GM21447 (cell line): ENCODE results near the gene FYB2.

Source experiments
- ATAC-seq: cut with Tn5 transposase; IDR thresholded peaks from one replicate; pipeline ENCODE4 v1.9.1; 2021; ENCODE audit not compliant: unreplicated experiment

The FYB2 gene, protein sequence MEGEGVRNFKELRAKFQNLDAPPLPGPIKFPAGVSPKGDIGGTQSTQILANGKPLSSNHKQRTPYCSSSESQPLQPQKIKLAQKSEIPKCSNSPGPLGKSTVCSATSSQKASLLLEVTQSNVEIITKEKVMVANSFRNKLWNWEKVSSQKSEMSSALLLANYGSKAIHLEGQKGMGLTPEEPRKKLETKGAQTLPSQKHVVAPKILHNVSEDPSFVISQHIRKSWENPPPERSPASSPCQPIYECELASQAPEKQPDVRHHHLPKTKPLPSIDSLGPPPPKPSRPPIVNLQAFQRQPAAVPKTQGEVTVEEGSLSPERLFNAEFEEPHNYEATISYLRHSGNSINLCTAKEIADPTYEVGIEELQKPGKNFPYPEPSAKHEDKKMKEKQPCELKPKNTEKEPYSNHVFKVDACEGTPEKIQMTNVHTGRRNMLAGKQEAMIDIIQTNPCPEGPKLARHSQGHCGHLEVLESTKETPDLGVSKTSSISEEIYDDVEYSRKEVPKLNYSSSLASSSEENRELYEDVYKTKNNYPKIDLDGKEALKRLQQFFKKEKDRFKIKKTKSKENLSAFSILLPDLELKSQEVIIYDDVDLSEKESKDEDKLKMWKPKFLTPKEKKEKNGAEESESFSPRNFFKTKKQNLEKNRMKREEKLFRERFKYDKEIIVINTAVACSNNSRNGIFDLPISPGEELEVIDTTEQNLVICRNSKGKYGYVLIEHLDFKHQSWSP

DNA sequence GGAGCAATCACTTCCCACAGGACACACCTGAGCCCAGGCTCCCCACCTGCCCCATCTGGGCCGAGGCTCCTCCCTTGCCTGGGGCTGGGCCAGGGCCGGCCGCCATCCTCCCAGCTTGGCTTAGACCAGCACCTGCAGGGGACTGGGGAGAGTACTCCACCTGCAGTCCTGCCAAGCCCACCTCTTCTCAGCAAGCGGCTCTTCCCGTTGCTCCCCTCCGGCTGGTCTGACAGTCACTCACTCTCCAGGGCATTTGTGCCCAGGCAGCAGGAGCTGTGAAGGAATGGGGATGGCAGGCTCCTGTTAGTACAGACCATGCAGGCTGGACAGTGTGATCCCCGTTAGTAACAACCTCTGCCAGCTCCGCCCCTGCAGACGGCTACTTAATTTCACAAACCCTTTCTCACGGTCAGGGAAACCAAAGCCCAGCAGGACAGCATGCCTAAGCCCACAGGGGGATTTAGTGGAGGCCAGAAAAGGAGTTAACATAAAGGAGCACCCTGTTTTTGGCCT lies at the start of gene FYB2:
Gene FYB2, minus strand, starts transcription at position 18 of the 513 bp plus-strand sequence. CDS start 114 bp downstream, outside the sequence.
- ATAC-seq: no peak

DNA sequence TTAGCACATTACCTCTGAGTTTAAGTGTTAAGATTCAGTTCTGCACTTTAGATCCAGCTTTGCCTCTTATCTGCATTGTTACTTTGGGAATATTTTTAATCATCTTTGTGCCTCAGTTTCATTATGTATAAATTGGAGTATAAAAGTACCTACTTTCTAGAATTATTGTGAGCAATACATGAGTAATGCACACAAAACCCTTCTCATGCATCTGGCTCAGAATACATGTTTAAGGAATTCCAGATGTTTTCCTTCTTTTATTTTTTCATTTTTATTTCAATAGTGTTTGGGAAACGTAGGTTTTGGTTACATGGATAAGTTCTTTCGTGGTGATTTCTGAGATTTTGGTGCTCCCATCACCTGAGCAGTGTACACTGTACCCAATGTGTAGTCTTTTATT lies 49.6 kb upstream of the FYB2 start:
- no peak for ATAC-seq

DNA sequence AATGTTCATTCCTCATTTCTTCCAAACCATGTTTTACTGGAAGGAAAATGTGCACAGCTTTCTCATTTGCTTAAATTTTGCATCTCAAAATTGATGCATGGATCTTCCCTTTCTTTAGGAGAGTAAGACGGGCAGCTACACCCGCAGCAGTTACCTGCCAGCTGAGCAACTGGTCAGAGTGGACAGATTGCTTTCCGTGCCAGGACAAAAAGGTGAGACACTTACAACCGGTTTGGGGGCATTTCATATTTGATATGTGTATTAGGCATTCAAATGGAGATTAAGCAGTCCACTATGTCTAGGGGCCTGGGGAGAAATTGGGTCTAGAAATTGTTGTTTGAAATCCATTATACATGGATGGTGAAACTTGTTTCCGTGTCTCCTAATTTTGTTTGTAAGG lies 48.3 kb upstream of the FYB2 start:
- ATAC-seq: no peak

DNA sequence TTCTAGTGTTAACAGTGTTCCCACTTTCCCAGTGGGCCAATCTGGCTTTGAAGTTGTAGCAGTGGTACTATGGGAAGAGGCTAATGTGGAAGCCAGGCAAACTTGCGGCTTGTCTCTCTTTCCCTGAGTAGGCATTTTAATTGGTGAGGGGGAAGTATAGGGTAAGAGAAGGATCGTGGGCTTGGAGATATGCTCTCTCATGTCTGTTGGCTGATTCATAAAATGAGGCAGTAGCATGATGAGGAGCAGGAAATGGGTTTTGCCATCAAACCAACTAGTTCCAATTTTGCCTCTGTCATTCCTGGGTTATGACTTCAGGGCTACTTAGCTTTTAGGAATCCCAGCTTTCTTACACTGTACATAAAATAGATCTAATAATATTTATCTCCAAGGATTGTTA lies 47.5 kb upstream of the FYB2 start:
- ATAC-seq: no peak

DNA sequence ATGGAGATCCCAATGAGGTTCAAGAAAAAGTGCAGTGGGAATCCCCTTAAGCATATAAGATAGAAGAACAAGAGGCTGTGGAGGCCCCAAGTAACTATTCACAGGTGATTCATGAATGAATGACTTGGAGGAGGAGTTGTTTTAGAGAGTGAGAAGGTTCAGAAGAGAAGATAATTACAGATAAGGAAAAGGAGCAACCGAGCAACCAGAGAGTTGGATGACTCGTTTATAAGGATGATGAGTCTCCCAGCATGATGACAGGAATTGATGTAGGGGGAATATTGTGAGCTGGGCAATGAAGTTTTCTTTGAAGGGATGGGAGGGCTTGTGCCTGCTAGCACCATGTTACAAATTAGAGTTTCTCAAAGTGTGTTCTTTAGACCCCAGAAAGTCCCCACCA lies 45.2 kb upstream of the FYB2 start:
- ATAC-seq: no peak

DNA sequence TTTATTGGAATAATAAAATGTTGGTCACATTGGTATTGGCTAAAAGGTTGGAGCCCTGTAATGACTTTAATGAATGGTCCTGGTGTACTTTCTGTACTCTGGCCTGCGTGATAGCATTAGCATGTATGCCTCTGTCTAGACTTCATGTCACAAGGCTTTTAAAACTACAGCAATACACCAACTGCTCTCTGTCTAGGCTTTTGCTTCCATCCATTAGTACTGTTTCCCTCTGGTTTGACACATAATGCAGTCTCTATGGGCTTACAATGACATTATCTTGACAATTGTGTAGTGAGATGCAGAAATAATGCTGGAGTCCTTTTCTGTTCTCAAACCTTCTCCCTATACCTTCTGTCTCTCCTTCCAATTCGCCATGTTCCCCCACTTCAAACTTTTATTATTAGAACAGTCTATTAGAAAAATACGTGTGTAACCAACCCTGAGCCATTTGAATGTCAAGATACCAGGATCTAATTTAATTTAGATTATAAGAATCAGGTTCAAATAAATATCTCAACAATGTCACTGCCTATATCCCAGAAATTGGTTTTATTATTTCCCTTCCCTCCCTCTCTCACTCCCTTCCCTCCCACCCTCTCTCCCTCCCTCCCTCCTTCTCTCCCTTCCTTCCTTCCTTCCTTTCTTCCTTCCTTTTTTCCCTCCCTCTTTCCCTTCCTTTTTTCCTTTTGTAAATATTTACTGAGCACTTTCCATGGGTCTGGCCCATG lies 44.2 kb upstream of the FYB2 start:
- ATAC-seq: no peak

DNA sequence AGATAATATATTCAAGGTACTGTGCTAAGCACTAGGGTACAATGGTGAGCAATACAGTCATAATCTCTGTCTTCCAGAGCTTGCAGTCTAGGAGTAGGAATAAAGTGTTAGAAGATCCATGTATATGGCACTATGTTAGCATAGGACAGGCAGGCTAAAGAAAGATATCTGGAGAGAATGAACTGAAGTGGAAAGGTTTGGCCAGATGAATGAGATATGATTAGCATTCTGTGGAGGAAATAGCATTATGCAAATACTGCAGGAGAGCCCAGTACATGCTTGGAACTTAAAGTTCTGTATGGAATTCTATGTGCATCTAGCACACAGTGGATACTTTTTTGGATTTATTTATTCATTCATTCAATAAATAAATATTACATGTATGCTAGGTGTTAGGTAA lies 40.1 kb upstream of the FYB2 start:
- ATAC-seq: no peak

DNA sequence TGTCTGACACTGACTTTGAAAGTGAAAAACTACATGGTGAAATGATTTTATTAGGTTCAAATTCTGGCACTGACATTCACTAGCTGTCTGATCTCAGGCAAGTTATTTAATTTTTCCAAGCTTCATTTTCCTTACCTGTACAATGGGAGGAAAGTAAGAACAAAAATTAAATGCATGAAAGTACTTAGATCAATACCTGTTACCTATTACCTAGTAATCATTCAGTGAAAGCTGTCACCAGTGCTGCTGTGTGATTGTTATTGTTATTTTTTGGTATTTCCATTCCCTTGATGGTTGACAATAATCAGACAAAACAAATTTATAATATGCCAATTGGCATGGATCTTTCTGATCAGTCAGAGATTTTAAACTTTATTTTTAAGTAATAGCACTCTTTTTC lies 37.0 kb upstream of the FYB2 start:
- ATAC-seq: no peak

DNA sequence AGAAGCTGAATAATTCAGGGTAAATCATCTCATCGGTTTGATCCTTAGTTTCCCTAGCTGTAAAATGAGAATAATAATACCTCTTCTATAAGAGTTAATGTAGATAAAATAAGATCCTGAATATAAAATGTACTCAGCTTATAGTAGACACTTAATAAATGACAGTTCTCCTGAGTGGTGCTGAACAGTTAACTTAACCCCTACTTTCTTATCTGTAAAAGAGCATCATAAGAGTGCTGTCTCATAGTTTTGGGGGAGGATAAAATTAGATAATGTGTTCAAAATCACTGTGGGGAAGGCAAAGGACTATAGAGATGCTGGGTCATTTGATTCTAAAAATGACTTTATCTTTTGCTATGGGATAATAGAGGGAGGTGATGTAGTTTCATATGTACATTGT lies 36.0 kb upstream of the FYB2 start:
- ATAC-seq: no peak

DNA sequence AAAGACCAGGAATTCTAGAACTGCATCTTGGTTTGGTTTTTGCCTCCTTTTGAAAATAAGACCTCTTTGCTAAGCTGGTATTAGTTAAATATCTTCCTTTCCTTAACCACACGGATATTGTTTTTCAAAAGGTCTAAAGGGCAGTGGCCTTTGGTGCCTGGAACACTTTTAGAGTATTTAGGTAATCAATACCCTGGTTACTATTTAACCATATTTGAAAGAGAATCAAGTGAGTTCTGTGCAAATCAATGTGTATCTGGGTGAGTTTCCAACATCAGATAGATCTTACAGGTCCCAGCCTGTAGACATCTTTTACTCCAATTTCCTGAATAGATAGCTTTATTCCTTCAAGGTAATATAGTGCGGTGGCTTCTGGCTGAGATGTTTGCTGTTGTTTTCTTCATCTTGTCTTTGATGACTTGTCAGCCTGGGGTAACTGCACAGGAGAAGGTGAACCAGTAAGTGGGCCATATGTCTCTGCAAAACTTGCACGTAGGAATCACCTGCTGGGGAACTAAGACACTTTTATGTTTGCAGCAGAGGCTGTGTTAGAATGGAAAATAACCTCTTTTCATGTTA lies 35.4 kb upstream of the FYB2 start, which contains the start of gene C8A:
Gene C8A, plus strand, starts transcription at position 277 of the 579 bp plus-strand sequence. Its CDS starts 105 bp downstream, at position 382.
- ATAC-seq: no peak

DNA sequence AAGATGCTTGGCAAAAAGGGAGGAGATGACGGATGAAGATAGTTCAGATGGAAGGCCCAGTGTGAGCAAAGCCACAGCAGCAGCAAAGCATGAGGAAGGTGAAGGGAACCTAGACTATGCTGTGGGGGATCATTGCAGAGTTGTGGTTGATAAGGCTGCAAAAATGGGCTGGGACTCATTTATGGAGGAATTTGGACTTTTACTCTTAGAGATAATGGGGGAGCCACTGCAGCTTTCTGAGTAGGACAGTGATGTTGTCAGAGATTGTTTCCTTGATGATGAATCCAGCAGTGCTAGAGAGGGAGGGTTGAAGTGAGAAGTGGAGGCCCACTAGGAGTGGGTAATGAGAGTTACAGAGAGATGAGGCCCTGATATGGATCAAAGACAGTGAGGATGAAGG lies 33.3 kb upstream of the FYB2 start:
- ATAC-seq: no peak

DNA sequence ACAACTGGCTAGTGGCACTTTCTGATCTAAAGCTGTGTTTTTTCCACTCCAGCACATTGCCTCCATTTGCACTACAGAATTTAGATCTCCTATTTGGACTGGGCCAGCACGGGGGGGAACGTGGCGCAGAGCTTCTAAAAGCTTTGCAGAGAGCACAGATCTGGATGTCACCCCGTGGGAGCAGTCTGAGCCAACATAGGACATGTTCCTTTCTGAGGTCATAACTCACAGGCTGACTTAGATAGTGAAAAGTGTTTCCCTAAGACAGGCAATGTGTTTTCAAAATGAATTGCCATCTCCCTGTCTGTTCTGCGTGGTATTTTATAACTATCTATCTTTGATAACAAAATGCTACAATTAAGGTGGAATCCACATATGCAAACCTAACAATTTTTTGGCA lies 31.7 kb upstream of the FYB2 start:
- no peak for ATAC-seq

DNA sequence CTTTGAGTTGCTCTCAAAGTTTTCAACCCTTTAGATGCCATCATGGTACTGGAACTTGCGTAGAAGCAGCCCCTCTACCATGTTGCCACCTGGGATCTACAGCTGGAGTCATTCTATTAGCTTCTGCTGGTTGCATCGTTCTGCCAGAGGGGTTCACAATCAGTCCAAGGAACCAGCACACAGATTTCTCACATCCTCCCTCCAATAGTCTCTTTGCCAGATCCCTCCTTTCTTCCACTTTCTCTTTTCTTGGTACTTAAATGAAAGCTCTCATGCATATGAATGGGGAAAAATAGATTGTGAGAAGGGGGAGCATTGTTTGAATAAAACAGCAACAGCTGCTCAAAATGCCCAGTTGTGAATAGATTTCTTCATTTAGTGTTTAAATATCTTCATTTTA lies 31.2 kb upstream of the FYB2 start:
- ATAC-seq: no peak

DNA sequence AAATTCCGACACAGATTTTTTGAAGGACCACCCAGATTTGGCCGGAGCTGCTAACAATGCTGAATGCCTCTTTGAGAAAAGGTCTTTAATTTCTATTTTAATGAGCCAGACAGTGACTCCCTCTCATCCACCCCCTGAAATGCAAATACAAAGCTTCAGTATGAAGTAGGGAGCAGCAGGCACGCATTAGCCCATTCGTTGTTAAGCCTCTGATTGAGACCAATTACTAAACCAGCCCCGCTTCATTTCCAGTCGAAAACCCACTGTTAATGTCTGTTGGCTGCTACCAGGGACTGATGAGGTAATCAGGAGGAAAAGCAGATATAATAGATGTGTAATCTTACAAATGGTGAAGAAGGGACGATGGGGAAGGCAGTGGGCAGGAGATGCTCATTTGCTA lies 30.5 kb upstream of the FYB2 start:
- no peak for ATAC-seq

DNA sequence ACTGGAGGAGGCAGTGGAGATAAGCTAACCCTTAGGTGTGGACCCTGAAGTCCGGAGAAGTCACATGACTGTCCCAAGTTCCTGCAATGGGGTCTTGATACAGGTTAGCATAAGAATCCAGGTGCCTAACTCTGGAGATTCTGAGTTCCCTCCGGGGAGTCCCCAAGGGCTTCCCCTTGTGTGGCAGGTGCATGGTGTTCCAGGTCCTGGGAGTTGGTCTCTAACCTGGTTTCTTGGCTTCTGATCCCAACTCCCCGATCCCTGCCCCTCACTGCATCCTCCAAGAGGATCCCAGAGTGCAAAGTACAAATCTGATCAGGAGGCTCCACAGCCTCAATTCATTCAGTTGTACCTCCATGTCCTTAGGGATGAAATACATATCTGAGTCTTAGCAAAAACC lies 26.1 kb upstream of the FYB2 start:
- ATAC-seq: no peak

DNA sequence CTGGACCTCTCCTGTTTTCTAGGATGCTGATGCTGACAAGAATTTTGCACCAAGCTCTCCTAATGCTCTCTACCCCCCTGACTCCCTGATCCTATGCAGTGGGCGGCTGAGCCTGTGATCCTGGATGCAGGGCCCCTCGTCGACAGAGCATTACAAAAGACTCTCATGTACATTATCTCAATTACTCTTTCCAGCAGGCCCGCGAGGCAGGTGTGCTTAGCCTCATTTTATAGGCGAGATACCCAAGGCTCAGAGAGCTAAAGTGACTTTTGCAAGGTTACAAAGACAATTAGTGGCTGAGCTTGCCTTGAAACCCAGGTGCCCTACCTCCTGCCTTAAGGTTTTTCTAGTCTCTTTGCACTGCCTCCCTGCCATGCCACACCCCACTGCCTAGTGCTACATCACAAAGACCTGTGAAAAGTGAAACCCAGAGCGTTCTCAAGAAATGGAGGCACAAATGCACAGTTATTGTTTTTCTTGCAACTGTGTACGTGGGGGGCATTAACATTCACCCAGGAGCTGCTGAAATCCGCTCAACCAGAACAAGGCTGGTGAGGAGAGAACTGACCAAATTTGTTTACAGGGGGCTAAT lies 25.4 kb upstream of the FYB2 start:
- ATAC-seq: no peak

DNA sequence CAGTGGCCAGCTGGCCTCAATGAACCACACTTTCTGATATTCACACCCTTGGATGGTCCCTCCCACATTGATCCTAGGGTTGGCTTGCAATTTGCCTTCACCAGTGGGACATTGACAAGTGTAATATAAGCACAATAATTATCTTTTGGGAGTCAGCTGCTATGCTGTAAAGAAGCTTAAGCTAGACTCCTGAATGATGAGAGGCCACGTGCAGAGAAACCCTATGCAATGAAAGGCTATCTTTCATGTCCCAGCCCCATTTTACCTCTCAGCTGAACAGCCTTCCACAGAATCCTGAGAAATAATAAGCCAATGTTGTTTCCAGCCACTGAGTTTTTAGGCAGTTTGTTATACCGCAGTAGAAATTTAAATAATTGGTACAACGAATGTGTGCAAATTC lies 24.3 kb upstream of the FYB2 start:
- no peak for ATAC-seq

DNA sequence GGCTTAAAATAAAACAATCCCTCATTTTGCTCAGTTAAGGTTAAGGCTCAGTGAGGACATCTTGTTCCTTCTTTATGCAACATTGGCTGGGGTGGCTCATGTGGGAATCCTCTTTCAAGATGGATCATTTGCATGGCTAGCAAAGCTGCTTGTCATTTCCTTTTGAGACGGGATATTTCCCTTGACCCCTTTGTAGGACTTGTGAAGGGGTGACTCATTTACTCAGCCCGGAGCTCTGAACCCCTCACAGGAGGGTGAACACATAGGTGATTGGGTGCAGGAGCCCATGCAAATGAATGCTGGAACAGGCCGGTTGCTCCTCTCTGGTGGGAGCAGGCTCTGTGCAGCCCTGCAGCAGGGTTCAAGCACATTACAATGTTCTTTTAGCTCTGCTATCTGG lies 19.6 kb upstream of the FYB2 start:
- no peak for ATAC-seq

DNA sequence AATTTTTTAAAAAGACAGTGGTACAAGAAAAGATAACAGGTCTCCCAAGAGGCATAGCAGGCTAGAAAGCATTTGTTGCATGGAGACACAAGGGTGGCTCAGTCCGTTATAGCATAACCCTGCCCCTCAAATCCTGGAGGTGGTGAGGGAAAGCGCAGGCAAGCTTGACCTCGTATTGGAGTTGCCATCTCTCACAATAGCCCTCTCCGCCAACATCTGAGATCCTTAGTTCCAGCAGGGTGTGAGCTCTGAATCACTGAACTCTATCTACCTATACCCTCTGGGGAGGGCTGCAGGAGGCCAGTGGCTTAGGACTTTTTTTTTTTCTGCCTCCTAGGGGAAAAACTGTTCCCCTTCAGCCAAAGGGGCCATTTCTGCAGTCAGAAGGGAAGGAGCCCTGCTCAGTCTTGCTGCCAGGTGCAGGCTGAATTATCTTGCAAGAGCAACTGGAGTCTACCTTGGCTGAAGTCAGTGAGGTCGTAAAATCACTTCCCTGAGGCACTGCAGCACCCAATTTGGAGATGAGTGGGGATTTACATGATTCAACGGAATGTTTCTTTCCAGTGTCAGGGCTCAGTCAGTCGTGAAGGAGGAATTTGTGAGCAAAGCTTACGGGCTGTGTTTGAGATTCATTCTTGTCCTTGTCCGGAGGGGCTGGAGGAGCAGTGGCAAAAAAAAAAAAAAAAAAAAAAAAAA lies 18.2 kb upstream of the FYB2 start:
- ATAC-seq: no peak

DNA sequence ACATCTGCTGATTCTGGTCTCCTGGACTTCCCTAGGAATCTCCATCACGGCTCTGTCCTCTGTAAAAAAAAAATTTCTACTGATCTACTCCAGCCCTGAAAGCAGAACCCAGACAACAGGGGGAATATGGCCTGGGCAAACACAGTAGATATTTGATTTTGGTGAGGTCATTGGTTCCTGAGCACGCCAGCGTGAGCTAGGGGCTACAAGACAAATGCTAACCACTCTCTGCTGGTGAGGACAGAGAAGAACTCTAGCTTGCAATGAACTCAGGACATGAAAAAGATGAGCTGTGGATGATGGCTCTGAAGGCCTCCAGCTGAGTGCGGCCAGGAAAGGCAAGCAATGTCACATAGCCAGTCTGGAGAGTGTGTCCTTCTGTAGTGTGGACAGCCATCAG lies 17.2 kb upstream of the FYB2 start:
- no peak for ATAC-seq
